Ammon's horn (tissue), 1 donor: ENCODE measurements around the gene CATSPER2.
"Not testable (repeated sequence)": the region's sequence is repeated elsewhere in the genome, so short reads cannot be mapped to it uniquely, and the experiment has no call there.

Experiments used
- DNase-seq: peaks from one replicate; pipeline ENCODE4 v3.0.0-alpha.2; 2016; ENCODE audit warnings: low spot score

CATSPER2 gene

GRCh38 chr15:43593328-43594190, 55.1 kb downstream of the CATSPER2 start, which contains the start of gene CKMT1B:
Gene CKMT1B (plus strand): TSS chr15:43594027. CDS start chr15:43594219, 192 bp downstream.
- not testable (repeated sequence) for DNase-seq

- not testable (repeated sequence) for DNase-seq
Measured at GRCh38 chr15:43592841-43593240, 55.8 kb downstream of the CATSPER2 start.

GRCh38 chr15:43589778-43590466, 58.7 kb downstream of the CATSPER2 start, which contains the start of gene PPIP5K1:
Gene PPIP5K1 (minus strand): TSS chr15:43590208. CDS start chr15:43584504, 5,704 bp downstream.
- not testable (repeated sequence) for DNase-seq
